Stimulated activated CD8-positive, alpha-beta memory T cell treated with anti-CD3 and anti-CD28 coated beads, Interleukin-7, amount 100 ng/mL, for 1 hour (primary cell): ENCODE measurements around the gene FBXO4.

Experiments
- DNase-seq, 2 donors: peaks; one replicate each; pipeline ENCODE4 v3.0.0-alpha.2; 2020; ENCODE audit warnings: low read depth in 2 of 2

Gene FBXO4, protein sequence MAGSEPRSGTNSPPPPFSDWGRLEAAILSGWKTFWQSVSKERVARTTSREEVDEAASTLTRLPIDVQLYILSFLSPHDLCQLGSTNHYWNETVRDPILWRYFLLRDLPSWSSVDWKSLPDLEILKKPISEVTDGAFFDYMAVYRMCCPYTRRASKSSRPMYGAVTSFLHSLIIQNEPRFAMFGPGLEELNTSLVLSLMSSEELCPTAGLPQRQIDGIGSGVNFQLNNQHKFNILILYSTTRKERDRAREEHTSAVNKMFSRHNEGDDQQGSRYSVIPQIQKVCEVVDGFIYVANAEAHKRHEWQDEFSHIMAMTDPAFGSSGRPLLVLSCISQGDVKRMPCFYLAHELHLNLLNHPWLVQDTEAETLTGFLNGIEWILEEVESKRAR

DNA sequence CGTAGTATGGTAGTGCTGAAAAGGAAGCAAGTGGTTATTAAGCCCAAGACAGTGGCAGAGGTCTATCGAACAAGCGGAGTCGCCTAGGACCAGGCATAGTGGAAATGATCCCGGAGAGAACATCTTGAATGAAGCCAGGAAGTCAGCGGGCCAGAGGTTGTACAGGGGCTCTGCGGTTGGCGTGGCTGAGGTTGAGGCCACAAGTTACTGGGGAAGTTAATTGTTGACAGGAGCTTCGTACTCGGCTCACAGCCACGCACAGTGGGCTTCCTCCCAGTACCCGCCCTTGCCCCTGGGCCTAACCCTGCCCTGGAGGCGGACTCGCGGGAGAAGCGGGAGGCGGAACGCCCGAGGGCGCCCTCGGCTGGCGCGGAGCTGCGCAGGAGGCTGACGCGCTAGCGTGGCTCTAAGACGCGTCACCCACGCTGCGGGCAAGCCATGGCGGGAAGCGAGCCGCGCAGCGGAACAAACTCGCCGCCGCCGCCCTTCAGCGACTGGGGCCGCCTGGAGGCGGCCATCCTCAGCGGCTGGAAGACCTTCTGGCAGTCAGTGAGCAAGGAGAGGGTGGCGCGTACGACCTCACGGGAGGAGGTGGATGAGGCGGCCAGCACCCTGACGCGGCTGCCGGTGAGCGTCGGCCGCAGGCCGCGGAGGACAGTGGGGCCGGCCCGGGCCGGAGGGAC lies at the start of gene FBXO4:
FBXO4 (plus strand) TSS at position 410 of the 683 bp plus-strand sequence; CDS start at position 439, 29 bp downstream.
- peak; percentile 70 to 74 for DNase-seq

GRCh38 chr5:41876678-41877077 lies 48.4 kb upstream of the FBXO4 start:
- no peak for DNase-seq

- DNase-seq, result no peak
Measured at GRCh38 chr5:41877408-41877807, 47.7 kb upstream of the FBXO4 start.

DNA sequence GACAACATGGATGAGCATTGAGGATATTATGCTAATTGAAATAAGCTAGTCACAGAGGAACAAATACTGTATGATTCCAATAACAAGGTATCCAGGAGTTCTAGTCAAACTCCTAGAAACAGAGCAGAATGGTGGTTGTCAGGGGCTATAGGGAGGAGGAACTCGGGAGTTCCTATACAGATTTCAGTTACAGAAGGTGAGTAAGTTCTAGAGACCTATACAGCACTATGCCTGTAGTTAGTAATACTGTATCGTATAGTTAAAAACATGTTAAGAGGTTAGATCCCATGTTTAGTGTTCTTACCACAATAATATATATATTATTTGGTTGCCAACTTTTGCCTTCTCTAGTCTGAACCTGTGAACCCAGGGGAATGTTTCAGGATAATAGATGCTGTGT lies 46.9 kb upstream of the FBXO4 start:
- DNase-seq, result no peak

DNA sequence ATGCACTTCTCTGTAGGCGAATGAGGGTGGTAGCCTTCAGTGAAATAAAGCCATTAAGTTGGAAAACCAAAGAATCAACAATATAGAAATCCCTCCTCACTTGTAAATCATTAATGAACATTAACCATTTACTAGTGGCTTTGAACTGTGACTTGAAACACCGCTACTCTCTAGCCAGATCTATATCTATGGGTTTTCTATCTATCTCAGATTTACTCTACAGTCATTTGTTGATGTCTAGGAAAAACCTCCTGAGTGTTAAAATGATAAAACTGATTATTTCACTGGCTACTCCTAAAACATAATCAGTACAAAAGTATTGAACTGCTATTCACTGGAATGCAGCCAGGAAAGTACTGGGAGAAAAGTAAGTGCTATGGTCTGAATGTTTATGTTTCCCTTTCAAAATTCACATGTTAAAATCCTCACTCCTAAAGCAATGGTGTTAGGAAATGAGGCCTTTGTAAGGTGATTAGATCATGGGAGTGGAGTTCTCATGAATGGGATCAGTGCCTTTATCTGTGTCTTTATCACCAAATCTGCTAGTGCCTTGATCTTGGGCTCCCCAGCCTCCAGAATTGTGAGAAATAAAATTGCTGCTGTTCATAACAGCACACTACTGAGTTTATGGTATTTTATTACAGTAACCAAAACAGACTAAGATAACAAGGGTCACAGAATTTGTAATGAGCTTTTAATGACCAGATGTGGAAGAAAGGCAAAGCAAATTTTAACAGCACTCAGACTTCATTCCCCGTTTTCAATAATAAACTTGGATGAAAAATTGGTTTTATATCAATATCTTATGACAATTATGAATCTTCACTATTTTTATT lies 46.2 kb upstream of the FBXO4 start:
- no peak for DNase-seq

- DNase-seq, result no peak
Measured at GRCh38 chr5:41882765-41883164, 42.3 kb upstream of the FBXO4 start.

DNA sequence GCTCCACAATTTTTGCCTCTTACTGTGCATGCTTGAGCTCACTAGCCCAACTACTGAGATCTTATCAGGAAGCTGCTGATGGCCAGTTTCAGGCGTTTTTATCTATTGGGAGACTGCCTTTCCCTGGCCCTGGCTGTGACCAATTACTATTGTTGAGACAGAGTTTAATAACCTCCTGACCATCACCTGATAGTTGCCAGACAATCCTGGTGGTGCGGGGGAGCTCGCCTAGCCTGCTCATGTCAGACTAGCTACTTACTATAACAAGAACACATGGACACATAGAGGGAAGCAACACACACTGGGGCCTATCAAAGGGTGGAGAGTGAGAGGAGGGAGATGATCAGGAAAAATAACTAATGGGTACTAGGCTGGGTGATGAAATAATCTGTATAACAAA lies 41.8 kb upstream of the FBXO4 start:
- DNase-seq, result no peak

- no peak for DNase-seq
Measured at GRCh38 chr5:41883936-41884335, 41.1 kb upstream of the FBXO4 start.

GRCh38 chr5:41885286-41885685 lies 39.8 kb upstream of the FBXO4 start:
- no peak for DNase-seq

- DNase-seq, result no peak
Measured at GRCh38 chr5:41891066-41891707, 33.9 kb upstream of the FBXO4 start.

DNA sequence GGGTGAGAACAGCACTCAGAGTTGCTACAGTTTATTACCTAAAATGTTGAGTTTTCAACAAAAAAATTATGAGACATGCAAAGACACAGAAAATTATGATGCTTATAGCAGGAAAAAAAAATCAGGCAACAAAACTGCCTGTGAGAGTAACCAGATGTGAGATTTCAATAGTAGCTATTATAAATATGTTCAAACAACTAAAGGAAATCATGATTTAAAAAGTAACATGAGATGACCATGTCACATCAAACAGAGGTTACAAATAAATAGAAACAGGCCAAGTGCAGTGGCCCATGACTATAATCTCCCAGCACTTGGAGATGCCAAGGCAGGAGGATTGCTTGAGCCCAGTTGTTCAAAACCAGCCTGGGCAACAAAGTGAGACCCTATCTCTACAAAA lies 33.0 kb upstream of the FBXO4 start:
- DNase-seq, result no peak

DNA sequence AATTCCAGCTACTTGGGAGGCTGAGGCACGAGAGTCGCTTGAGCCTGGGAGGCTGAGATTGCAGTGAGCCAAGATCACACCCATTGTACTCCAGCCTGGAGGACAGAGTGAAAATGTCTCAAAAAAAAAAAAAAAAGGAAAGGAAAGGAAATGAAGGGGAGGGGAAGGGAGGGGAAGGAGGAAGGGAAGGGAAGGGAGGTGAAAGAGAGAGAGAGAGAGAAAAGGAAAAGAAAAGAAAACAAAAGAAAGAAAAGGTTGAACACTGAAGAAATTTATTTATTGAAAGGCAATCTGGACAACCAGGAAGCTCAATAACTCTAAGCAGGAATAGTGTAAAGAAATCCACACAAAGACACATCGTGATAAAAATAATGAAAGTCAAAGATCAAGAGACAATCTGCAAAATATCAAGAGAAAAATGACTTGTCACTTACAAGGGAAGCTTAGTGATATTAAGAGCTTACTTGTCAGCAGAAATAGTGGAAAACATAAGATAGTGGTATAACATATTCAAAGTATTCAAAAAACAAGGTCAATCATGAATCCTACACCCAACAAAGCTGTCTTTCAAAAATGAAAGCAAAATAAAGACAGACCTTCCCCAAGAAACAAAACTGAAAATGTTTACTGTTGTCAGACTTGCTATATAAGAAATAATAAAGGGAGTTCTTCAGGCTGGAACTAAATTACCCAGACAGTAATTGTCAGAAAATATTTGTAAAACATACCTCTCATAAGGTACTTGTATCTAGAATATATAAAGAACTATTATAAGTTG lies 31.8 kb upstream of the FBXO4 start:
- no peak for DNase-seq

DNA sequence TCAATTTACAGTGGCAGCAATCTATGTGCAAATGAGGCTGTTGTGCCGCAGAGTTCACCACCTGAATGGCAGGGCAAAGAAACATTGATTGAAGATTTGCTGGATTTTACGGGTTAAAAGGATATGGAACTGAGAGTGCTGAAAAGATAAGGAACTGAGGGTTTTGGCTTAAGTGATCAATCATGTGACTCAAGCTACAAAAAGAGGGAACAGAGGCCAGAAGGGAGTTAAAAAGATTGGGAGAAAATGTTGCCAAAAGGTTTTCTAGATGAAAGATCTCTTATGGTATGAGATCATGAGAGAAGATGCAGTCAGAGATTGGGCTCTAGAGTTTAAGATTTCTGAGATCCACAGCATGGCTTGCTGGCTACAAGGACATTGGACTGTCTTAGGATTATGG lies 28.9 kb upstream of the FBXO4 start:
- DNase-seq, result no peak

DNA sequence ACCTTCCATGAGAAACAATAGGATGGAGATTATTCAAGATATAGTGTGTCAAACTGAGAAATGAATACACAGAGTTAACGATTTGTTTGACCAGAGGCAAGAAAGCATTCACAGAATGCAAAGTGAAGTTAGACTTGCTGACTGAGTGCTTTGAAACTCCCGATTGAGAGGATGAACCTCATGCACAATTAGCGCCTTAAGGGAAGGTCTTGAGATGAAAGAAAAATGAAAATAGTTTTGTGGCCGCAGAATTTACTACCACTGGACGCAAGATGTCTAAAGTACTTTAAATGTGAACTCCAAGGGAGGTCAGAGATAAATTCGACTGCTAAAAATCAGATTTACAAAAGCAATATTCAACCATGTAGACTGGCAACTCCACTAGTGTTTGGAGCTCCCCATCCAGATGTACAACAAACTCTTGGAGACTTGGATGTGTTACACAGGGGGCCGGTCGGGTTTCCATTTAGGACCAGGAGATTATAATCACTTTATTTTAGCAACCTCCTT lies 21.6 kb upstream of the FBXO4 start:
- DNase-seq, result no peak

- peak; percentile 92 to 94 for DNase-seq
Measured at GRCh38 chr5:41903892-41904799, 20.9 kb upstream of the FBXO4 start, which contains the start of gene RIMOC1. TSS of gene RIMOC1 (plus strand) at chr5:41904344. CDS start at chr5:41904368, 24 bp downstream.

DNA sequence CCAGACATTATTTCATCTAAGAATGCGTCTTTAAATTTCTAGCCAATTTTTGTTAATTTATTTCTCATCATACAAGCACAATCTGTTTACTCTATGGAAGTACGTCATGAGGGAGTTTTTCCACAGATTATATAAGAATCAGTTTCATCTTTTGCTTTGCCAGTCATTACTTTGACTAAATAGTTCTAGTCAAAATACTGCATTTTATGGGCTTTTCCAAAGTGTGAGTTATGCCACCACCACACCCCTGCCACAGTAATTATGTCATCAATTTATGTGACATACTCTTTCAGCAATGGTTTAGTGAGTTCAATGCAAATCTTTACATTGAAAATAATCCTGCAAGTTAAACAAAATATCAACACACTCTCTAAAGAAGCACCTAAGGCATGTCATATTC lies 18.9 kb upstream of the FBXO4 start:
- DNase-seq, result no peak

- no peak for DNase-seq
Measured at GRCh38 chr5:41908374-41909079, 16.6 kb upstream of the FBXO4 start.

DNA sequence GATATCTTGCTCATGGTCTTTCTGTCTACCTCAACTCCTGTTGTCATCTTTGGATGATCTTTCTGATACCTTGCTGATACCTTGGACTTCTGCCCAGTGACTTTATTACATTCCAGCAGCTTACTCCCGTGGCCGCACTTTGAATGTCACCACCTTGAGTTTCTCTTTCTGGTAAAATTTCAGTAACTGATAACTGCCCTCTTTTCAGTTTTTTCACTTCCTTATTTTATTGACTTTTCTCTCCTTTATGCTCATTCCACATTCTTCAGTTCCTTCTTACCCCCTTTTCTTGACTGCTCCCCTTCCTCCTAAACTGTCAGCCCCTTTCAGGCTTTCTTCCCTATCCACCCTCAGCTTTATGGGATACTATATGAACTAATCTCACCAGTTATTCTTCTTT lies 7.0 kb upstream of the FBXO4 start:
- no peak for DNase-seq

GRCh38 chr5:41921166-41921565 lies 3.9 kb upstream of the FBXO4 start:
- no peak for DNase-seq
